Left cardiac atrium (tissue), 4 donors: ENCODE results near the gene PNMA8C. TPM values are rescaled to one million over a fixed set of nuclear protein-coding genes. Genes with fewer than 3 reads are reported as not detected.
"Not testable (repeated sequence)": the region's sequence is repeated elsewhere in the genome, so short reads cannot be mapped to it uniquely, and the experiment has no call there.

ENCODE experiments used
- ATAC-seq, 2 donors: fragments of 200-7000 bp; cut with Tn5 transposase; one replicate each; pipeline ENCODE4 v1.9.1; 2020; ENCODE audit warnings: mild to moderate bottlenecking in 2 of 2, moderate library complexity in 2 of 2
- DNase-seq: peaks from one replicate; pipeline ENCODE4 v3.0.0-alpha.2; 2020
- intact Hi-C, 2 donors: fragments of 100-400 bp; cut with DNase I; formaldehyde crosslinking; loops; one replicate each; pipeline versions ENCODE4 v1.14.1 to v1.15.1; 2022 to 2023
- total RNA-seq, 2 donors: library from RNA; stranded (reverse); fragmentation: NEBNext Ultra II Directional; extraction: Animal tissue kit (Norgen Biotek cat#: 25700); gene quantifications; one replicate each; pipeline ENCODE4 v1.2.1, GENCODE V29; 2021
- donor health status: DM: no; HTN: yes; CAD: no.
- donor health status: DM: no; HTN: yes; CAD: no; lungs with severe emphysema.
- donor health status: DM: yes; HTN: yes; CAD: no.
- donor health status: Dilated cardiomyopathy.

Gene PNMA8C
- total RNA-seq, 2 donors from 2014 or later, result 0.09 to 0.16 TPM

DNA sequence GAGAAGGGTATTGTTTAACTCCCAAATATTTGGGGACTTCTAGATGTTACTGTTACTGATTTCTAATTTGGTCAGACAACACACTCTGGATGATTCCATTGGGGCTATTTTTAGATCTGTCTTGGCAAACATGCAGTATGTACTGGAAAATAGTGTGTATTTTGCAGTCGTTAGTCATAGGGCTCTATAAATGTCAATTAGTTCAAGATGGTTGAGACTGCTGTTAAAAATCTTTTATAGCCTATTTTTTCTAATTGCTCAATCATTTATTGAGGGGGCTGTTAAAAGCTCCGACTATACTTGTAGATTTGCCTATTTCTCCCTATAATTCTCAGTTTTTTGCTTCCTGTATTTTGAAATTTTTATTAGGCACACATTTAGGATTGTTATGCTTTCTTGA lies 50.5 kb downstream of the PNMA8C start:
- intact Hi-C loops, result no loop called here
- ATAC-seq (peak; percentile 21 to 45), DNase-seq (no peak)

DNA sequence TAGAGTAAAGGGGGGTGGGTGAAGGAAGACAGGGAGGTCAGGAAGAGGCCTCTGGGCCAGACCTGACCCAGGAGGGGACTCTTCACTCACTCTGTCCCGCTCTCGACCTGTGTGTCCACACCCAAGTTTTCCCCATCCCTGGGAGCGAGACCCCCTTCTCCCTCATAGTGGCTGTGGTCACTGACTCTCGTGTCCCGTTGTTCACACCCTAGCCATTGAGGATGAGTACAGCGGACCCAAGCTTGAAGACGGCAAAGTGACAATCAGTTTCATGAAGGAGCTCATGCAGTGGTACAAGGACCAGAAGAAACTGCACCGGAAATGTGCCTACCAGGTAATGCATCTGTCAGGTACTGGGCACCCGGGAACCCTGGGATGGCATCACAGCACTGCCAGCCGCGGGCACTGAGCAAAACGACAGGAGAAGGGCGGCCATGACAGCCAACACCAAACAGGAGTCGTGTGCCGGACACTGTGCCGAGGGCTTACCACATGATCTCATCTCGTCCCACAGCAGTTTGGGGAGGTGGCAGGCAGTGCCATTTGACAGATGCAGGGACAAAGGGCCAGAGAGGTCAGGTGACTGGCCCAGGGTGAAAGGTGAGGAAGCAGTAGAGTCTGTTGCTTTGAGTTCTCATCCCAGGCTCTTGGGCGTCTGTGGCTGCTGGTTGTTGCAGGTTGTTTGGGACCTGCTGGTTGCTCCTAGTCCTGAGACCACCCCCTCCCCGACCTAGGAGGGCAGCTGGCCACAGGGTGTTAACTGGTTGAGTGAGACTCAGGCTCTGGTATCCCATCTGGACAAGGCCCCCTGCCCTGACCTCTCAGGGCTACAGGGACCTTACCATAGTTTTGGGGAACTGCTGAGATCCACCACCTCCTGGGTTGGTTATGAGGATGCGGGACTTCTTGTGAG lies 52.2 kb downstream of the PNMA8C start:
- intact Hi-C loops, result no loop called here
- DNase-seq (no peak), ATAC-seq (no peak)

DNA sequence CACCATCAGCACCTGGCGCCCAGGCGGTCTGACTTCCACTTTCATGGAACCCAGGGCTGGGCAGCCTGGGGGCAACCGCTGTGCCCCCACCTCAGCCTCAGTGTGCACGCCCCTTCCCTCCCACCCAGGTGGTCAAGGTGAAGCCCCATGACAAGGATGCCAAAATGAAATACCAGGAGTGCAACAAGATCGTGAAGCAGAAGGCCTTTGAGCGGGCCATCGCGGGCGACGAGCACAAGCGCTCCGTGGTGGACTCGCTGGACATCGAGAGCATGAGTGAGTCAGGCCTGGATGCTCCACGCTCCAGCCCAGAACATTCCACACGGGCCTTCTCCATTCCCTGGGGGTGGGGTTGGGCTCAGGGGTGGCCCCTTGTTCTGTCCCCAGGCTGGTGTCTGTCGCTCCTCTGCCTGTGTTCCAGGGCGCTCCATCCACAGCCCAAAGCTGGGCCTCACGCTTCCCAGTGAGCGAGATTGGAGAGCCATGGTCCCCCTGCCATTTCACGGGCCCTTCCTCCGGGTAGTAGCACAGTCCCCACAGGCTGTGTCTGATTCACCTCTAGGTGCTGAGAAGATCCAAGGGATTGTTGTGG lies 53.2 kb downstream of the PNMA8C start:
- DNase-seq, ATAC-seq, intact Hi-C loops: not testable (repeated sequence)

Other genes starting within 250 kb of the PNMA8C start
- gene IGFL1, start 199.2 kb downstream of the PNMA8C start, total RNA-seq, result not detected
- gene HIF3A, start 131.9 kb downstream of the PNMA8C start, total RNA-seq, result 10 to 100 TPM; 51.0 to 53.0 TPM
- gene PPP5C, start 81.8 kb downstream of the PNMA8C start, total RNA-seq, result 10 to 100 TPM; 60.5 to 75.1 TPM
- 10 to 100 TPM; 29.6 to 38.4 TPM for gene CCDC8, start 15.4 kb downstream of the PNMA8C start, total RNA-seq
- 10 to 100 TPM; 13.9 to 16.5 TPM for gene PNMA8A, start 42.6 kb upstream of the PNMA8C start, total RNA-seq
- 1 to 10 TPM; 1.5 to 2.5 TPM for gene PNMA8B, start 66.9 kb upstream of the PNMA8C start, total RNA-seq
- gene CALM3, start 172.4 kb upstream of the PNMA8C start, total RNA-seq, result 100 to 1,000 TPM; 229 to 241 TPM
- gene PTGIR, start 196.2 kb upstream of the PNMA8C start, total RNA-seq, result 10 to 100 TPM in 1 of 2 donors, 1 to 10 TPM in 1; 5.5 to 14.8 TPM
- gene GNG8, start 207.3 kb upstream of the PNMA8C start, total RNA-seq, result 1 to 10 TPM in 1 of 2 donors, not detected in 1; 5.2 TPM
- gene DACT3, start 232.2 kb upstream of the PNMA8C start, total RNA-seq, result 10 to 100 TPM; 15.1 to 15.4 TPM